Activated CD8-positive, alpha-beta memory T cell treated with anti-CD3 and anti-CD28 coated beads for 1 hour (primary cell): Measurements from ENCODE around the gene CLEC2D.
"Not testable (repeated sequence)": the region's sequence is repeated elsewhere in the genome, so short reads cannot be mapped to it uniquely, and the experiment has no call there.

Experiments used
- DNase-seq, 2 donors: peaks; one replicate each; pipeline ENCODE4 v3.0.0-alpha.2; 2020; ENCODE audit warnings: low read depth in 1 of 2; ENCODE audit errors: extremely low read depth in 1 of 2

Gene CLEC2D

DNA sequence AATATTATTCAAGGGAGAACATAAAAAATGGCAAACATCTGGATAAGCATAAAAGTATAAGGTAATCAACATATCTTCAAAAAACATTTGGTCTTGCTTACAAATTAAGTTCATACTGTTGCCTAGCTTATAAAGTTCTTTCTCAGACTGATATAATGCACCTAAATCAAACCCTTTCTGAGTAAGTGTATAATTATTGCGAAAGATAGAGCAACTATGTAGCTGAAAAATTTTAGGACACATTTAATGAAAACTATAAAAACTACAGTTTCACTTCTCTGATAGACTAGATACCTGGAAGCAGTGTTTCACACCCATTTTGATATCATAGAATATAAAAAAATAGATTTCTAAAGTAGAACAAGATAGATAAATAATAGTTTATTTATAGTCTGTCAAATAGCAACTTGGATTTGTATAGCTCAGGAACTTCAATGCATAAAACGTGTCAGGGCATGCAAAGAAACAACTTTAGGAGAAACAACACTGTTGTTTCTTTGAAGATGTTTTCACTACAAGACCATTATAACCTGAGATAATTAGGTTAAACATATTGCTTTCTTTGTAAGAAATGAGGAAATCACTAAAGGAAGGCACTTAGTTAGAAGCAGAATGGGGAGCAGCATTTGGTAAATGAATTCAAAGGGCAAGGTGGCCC, 55.8 kb downstream of the CLEC2D start:
- no peak for DNase-seq

GRCh38 chr12:9727813-9728212, 58.3 kb downstream of the CLEC2D start:
- no peak for DNase-seq

DNA sequence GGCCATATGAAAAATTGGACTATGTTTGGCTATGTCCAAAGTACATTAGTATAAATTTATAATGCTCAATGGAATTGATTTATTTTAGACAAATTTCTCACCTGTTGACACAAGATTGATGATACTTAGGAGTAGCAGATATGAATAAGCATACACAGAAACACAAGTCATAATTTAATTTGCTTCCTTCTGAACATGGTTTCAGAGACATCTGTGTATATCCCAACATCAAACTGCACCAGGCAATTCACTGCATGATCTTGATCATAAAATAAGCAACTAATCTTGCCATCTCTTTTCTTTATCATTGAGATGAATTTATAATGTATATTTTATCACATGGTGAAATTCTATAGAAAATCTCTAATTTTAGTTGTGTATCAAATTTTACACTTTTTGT, 59.6 kb downstream of the CLEC2D start:
- DNase-seq, result no peak

GRCh38 chr12:9730011-9730410, 60.5 kb downstream of the CLEC2D start:
- no peak for DNase-seq

DNA sequence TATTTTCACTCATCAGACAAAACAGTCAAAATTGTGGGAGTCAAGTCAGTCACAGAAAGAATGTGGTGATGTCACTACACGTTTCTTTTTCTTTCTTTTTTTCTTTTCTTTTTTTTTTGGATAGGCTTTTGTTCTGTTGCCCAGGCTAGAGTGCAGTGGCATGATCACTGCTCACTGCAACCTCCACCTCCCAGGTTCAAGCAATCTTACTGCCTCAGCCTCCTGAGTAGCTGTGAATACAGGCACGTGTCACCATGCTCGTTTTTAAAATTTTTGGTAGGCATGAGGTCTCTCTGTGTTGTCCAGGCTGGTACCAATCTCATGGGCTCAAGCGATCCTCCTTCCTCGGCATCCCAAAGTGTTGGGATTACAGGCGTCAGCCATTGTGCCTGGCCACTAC, 61.1 kb downstream of the CLEC2D start:
- DNase-seq, result no peak

DNA sequence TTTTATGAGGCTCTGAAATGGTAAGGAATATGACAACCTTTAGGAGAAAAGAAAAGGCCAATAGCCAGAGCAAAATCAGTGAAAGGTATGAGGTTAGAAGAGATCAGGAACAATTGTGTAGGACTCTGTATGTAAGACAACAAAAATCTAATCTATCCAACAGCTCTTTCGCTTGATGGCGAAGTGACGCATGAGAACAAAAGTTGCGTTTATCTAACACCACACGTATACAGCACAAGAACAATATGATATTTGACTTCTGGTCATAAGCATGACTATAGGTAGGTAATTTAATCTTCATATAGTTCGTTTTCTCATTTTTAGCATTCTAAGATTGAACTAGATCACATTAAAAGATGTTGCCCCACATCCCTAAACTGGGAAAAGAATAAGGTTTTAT, 61.9 kb downstream of the CLEC2D start:
- no peak for DNase-seq

- DNase-seq, result no peak
These were observed 62.3 kb downstream of the CLEC2D start for GRCh38 chr12:9731797-9732196.

DNA sequence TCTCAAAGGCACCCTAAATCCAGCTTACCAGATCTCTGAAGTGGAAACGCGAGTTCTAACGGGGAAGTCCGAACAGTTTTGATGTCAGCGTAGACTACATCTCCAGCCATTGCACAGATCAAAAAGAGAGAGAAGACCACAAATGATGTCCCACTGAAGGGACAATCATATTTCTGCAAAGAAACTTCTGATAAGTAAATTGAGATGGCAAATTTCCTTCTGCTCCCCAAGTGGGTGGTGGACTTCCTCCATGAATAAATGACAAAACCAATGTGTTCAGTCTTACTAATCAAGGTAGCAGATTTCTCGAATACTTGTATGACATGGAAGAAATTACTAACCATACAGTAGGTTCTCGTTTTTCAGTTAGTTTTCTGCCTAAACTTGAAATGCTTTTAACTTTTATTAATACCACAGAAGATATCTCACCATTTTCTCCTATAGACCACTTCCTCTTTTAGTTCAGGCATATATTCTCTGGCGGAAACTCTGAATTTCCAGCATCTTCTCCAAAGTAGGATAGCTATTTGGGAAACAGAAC, 63.5 kb downstream of the CLEC2D start, which contains the start of gene CLECL1:
TSS of gene CLECL1 (minus strand) at position 177 of the 541 bp plus-strand sequence.
- DNase-seq, result no peak

DNA sequence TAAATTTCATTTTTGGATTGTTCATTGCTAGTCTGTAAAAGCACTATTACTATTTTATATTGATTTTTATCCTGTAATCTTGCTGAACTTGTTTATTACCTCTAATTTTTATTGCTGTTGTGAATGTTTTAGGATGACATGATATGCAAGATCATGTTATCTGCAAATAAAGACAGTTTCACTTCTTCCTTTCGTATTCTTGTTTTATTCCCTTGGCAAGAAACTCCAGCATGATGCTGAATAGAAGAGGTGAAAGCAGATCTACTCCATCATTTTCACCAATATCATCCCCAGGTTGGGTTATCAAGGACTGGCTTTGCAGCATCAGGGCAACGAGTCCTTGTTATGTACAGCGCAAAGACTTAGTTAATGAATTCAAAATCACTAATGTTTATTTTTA, 66.1 kb downstream of the CLEC2D start:
- DNase-seq, result no peak

DNA sequence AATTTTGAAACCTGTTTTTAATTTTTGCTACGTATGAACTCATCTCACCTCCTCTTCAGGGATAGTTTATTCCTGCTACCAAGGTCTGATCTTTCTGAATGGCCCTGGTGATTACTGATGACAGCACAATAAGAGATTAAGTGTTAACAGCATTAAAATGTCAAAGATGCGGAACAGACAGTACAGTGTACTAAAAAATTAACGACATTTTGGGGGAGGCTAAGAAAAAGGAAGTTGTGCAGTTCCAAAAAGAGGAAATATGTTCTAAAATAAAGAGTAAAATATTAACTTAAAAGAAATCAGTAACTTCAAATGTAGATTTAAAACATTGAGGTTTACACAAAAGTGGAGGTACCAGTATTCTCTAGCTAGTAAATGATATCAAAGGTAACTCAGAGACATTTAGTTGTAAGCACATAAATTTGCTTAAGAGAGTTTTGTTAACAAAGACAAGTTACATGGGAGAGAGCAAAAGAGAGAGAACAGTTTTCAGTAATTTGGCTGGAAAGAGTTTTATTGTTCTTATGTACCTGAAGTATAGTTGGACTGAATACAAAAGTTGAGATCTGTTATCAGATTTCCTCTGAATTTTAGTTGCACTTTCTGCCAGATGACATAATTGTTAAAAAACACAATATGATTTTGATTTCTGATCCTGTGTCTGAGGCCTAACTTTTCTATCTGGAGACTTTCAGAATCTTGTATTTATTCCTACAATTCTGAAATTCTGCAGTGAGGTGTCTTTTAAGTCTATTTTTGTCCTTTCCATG, 67.6 kb downstream of the CLEC2D start:
- DNase-seq, result no peak

DNA sequence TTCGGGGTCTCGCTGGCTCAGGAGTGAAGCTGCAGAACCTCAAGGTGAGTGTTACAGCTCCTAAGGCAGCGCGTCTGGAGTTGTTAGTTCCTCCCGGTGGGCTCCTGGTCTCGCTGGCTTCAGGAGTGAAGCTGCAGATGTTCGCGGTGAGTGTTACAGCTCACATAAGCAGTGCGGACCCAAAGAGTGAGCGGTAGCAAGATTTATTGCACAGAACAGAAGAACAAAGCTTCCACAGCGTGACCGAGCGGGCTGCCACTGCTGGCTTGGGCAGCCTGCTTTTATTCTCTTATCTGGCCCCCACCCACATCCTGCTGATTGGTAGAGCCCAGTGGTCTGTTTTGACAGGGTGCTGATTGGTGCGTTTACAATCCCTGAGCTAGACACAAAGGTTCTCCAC, 69.4 kb downstream of the CLEC2D start:
- not testable (repeated sequence) for DNase-seq

DNA sequence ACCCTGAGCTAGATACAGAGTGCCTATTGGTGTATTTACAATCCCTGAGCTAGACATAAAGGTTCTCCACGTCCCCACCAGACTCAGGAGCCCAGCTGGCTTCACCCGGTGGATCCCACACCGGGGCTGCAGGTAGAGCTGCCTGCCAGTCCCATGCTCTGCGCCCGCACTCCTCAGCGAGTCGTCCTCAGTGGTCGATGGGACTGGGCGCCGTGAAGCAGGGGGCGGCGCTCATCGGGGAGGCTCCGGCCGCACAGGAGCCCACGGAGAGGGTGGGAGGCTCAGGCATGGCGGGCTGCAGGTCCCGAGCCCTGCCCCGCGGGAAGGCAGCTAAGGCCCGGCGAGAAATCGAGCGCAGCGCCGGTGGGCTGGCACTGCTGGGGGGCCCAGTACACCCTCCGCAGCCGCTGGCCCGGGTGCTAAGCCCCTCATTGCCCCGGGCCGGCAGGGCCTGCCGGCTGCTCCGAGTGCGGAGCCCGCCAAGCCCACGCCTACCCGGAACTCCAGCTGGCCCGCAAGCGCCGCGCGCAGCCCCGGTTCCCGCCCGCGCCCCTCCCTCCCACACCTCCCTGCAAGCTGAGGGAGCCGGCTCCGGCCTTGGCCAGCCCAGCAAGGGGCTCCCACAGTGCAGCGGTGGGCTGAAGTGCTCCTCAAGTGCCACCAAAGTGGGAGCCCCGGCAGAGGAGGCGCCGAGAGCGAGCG, 70.0 kb downstream of the CLEC2D start:
- DNase-seq, result not testable (repeated sequence)

DNA sequence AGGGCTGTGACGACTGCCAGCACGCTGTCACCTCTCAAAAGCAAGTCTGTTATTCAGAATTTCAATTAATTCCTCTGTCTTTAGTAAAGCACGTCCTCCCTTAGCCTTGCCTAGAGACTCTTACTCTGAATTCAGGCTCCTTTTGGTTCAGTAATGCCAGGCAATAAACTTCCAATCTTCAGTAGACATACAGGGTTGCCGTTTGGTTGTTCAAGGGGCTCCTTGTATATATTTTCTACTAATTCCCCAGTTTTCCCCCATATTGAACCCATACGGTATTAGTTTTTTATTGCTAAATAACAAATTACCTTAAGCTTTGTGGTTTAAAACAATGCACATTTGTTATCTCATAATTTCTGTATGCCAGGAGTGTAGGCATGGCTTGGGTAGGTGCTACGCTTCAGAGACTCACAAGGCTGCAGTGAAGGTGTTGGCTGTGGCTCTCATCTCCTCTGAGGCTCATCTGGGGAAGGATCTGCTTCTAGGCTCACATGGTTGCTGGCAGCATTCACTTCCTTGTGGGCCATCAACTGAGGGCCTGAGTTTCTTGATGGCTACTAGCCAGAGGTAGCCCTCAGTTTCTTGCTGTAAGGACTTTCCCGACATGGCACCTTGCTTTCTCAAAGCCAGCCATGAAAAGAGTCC, 70.7 kb downstream of the CLEC2D start:
- no peak for DNase-seq

DNA sequence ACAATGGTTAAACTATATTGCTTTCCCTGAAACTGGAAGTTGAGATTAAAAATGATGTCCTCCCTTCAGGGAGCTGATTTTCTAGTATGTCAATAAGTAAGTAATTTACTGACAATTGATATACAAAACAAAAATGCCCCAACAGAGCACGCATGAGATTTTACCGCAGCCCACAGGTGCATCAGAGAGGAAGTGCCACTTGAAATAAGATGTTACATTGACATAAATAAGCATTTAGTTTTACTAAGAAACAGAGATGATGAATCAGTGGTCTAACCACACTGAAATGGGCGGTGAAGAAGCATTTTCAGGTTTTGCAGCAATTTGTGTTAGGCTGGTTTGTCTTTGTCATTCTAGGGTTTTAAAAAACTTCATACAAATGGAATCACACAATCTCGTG, 72.2 kb downstream of the CLEC2D start:
- DNase-seq, result no peak

- DNase-seq, result no peak
These were observed 73.1 kb downstream of the CLEC2D start for GRCh38 chr12:9742661-9743060.

DNA sequence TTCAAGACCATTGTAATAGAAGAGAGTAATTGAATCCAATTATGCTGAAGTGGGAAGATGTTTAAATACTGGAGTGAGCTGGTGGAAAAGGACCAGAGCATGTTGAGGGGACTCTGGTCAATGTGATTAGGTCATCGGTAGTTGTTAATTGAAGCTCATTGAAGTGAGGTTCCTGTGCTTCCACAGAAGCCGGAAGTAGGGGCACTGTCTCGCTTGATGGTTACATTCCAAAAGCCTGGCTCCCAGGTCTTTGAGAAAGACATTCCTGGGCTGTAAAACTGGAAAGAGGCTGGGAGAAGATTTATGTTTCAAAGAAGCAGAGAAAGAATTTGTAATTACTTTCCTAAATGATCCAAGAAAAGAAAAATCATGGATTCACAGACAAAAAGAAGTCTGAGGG, 75.7 kb downstream of the CLEC2D start:
- DNase-seq, result no peak
